ENCODE data around the gene SLC22A14.

The SLC22A14 gene

GRCh38 chr3:38347421-38348200, 65.5 kb downstream of the SLC22A14 start:
- FAIRE-seq, result no peak

GRCh38 chr3:38348903-38349302, 66.8 kb downstream of the SLC22A14 start:
- FAIRE-seq, result no peak

- no peak for FAIRE-seq
Measured at GRCh38 chr3:38349684-38350359, 67.7 kb downstream of the SLC22A14 start.

- no peak for FAIRE-seq
Measured at GRCh38 chr3:38353151-38353550, 71.1 kb downstream of the SLC22A14 start.

- FAIRE-seq, result no peak
Measured at GRCh38 chr3:38354588-38355330, 72.7 kb downstream of the SLC22A14 start.

- no peak for FAIRE-seq
Measured at GRCh38 chr3:38359038-38359437, 76.9 kb downstream of the SLC22A14 start.

- FAIRE-seq, result no peak
Measured at GRCh38 chr3:38360345-38360744, 78.3 kb downstream of the SLC22A14 start.

GRCh38 chr3:38361496-38361895, 79.4 kb downstream of the SLC22A14 start:
- no peak for FAIRE-seq

GRCh38 chr3:38362825-38363224, 80.7 kb downstream of the SLC22A14 start:
- FAIRE-seq, result no peak

- no peak for FAIRE-seq
Measured at GRCh38 chr3:38364721-38365400, 82.8 kb downstream of the SLC22A14 start.

- no peak for FAIRE-seq
Measured at GRCh38 chr3:38365469-38366062, 83.5 kb downstream of the SLC22A14 start.

- no peak for FAIRE-seq
Measured at GRCh38 chr3:38366082-38366481, 84.0 kb downstream of the SLC22A14 start.

GRCh38 chr3:38367779-38368178, 85.7 kb downstream of the SLC22A14 start:
- no peak for FAIRE-seq
